Measurements from ENCODE around the gene TXNRD3.

TXNRD3 gene

DNA sequence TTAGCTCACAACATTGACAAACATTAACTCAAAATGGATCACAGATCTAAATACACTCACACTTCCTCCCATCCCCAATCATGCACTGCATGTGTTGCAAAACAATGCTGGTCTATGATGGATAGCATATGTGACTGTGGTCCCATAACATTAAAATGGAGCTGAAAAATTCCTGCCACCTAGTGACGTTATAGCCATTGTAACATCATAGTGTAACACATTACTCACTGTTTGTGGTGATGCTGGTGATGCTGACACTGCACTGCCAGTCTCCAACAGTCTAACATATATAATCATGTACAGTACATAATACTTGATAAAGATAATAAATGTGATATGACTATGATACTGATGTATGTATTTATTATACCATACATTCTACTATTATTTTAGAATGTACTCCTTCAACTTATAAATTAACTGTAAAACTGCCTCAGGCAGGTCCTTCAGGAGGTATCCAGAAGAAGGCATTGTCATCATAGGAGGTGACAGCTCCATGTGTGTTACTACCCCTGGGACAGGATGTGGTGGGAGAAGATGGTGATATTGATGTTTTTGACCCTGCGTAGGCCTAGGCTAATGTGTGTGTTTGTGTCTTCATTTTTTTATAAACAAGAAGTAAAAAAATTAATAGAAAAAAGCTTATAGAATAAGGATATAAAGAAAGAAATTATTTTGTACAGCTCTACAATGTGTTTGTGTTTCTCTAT lies 41.3 kb downstream of the TXNRD3 start:
- no peak for TF ChIP-seq CTCF (IDR thresholded peaks at IDR 0.05; ENCODE audit: low read depth, low read length)
- peak in 1 of 2 donors; percentile 38 for DNase-seq (ENCODE audit: low read depth in 2 of 2)
- H3K4me3 ChIP-seq (replicated peaks in 1 of 2; ENCODE audit: low read depth in 2 of 2, low read length in 2 of 2): no peak overlapping the region

GRCh38 chr3:126612479-126613205 lies 42.3 kb downstream of the TXNRD3 start:
- no peak for DNase-seq (ENCODE audit: low read depth in 2 of 2)
- TF ChIP-seq CTCF (IDR thresholded peaks at IDR 0.05; ENCODE audit: low read depth, low read length): no peak
- H3K4me3 ChIP-seq (replicated peaks in 1 of 2; ENCODE audit: low read depth in 2 of 2, low read length in 2 of 2): no peak overlapping the region

DNA sequence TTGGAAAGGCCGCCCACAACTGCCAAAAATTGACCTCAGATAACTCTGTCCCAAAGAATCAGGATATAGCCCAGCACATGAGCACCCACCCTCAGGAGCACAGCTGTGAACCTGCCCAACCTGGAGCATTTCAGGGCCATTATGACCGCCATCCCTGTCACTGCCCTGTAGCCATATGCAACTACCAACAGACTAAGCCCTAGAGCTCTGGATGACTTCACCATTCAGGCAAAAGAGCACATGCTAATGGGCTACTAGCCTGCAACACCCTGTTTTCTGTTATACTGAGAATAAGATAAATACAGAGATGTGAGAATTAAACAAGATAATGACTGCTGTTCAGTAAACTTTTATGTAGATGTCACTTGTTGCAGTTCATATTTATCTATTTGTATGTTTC lies 45.0 kb downstream of the TXNRD3 start:
- DNase-seq (ENCODE audit: low read depth in 2 of 2): no peak
- TF ChIP-seq CTCF (IDR thresholded peaks at IDR 0.05; ENCODE audit: low read depth, low read length): no peak

DNA sequence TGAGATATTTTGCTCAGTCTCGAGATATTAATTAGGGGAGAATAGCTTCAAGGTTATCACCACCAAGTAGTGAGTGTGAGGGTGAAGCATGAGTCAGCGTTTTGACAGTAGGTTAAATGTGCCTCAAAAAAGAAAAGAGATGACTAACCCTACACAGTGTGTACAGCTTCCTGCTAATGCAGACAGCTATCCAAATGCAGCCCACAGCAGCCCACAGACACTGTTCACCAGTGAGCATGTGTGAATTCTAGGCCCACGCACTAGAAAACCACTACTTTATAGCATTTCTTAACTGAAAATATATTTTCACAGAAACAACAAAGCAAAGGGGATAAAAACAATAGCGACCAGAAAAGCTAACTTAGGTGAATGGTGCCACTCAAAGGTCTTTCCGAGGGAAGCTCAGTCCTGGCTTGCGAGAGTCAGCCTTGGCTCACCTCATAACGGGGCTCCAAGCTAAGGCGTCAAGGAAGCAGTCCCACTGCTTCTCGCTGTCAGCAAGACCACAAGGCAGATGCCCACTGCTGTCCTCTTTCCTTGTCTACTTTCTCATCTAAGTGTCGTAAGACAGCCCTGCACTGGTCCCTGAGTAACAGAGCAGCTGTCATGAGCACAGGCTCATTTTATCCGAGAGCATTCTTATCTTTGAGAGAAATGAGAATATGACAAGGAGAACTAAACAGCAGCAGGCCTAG lies 47.6 kb downstream of the TXNRD3 start:
- DNase-seq (ENCODE audit: low read depth in 2 of 2): peak; percentile 59 to 60
- no peak for TF ChIP-seq CTCF (IDR thresholded peaks at IDR 0.05; ENCODE audit: low read depth, low read length)
- no peak overlapping the region for H3K4me3 ChIP-seq (replicated peaks in 1 of 2; ENCODE audit: low read depth in 2 of 2, low read length in 2 of 2)

More for the DNA sequence above, 45.0 kb downstream of the TXNRD3 start:
- H3K4me3 ChIP-seq (replicated peaks in 1 of 2; ENCODE audit: low read depth in 2 of 2, low read length in 2 of 2): no peak overlapping the region

DNA sequence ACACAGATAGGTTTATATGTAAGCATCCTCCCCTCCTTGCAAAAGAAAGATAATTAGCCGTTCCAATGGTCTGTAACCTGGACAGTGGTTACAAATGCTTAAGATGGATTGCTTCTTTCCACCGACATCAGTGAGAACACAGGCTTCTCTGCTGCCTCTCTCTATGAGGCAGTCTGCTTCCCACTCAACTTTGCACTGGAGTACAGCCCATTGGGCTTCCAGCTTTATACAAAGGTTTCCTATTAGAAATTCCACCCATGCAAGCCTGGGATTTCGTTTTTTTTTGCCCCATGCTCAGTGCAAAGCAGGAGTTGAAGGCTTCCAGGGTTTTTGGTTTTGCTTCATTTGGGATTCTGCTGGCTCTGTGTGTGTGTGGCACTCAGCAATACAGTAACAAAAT lies 48.9 kb downstream of the TXNRD3 start:
- no peak for TF ChIP-seq CTCF (IDR thresholded peaks at IDR 0.05; ENCODE audit: low read depth, low read length)
- DNase-seq (ENCODE audit: low read depth in 2 of 2): no peak
- H3K4me3 ChIP-seq (replicated peaks in 1 of 2; ENCODE audit: low read depth in 2 of 2, low read length in 2 of 2): no peak overlapping the region

GRCh38 chr3:126604691-126605090 lies 50.2 kb downstream of the TXNRD3 start:
- H3K4me3 ChIP-seq (replicated peaks in 1 of 2; ENCODE audit: low read depth in 2 of 2, low read length in 2 of 2): no peak overlapping the region
- TF ChIP-seq CTCF (IDR thresholded peaks at IDR 0.05; ENCODE audit: low read depth, low read length): no peak
- no peak for DNase-seq (ENCODE audit: low read depth in 2 of 2)
